CD4-positive, alpha-beta T cell (primary cell): ENCODE results near the gene RPL7A. TPM values are rescaled to one million over a fixed set of nuclear protein-coding genes. Genes with fewer than 3 reads are reported as not detected.

Experiments used
- ATAC-seq: fragments of 200-7000 bp; cut with Tn5 transposase; one replicate; pipeline ENCODE4 v1.10.0; 2022; ENCODE audit warnings: mild to moderate bottlenecking; ENCODE audit not compliant: poor library complexity
- CTCF ChIA-PET: fragments of 350-600 bp; sonication (Branson Sonifier 250); formaldehyde crosslinking; loops from one replicate; lab custom pipeline; 2021; ENCODE audit warnings: antibody characterized with exemption, inconsistent platforms; lab: Charles Lee
- POLR2A ChIA-PET: fragments of 350-600 bp; sonication (Branson Sonifier 250); formaldehyde crosslinking; loops from one replicate; lab custom pipeline; 2021; ENCODE audit warnings: antibody characterized with exemption, inconsistent platforms; lab: Charles Lee
- DNase-seq, 14 experiments: peaks; one replicate each; pipeline ENCODE4 v3.0.0-alpha.2; 2013 to 2020; ENCODE audit warnings: mixed read lengths in 2 of 14
- H3K27ac ChIP-seq, 2 donors: one replicate each; pipeline versions ENCODE4 v1.5.1 to v1.7.0; 2013; ENCODE audit warnings: low read length in 2 of 2, low read depth in 1 of 2, mild to moderate bottlenecking in 1 of 2
- H3K27me3 ChIP-seq, 2 experiments: 1 replicate in 1 of 2; 2 replicates in 1 of 2; pipeline versions ENCODE4 v1.6.1 to v1.7.0; 2013; ENCODE audit warnings: low read length in 2 of 2, control low read depth in 1 of 2, mild to moderate bottlenecking in 1 of 2, moderate library complexity in 1 of 2; ENCODE audit not compliant: insufficient read depth in 2 of 2, control insufficient read depth in 1 of 2
- H3K36me3 ChIP-seq: one replicate; pipeline ENCODE4 v1.6.1; 2013; ENCODE audit warnings: low read length, control low read depth; ENCODE audit not compliant: insufficient read depth
- H3K4me1 ChIP-seq: one replicate; pipeline ENCODE4 v1.6.1; 2013; ENCODE audit warnings: low read length, control low read depth; ENCODE audit not compliant: insufficient read depth
- H3K4me3 ChIP-seq: one replicate; pipeline ENCODE4 v1.5.1; 2013; ENCODE audit warnings: mild to moderate bottlenecking, low read length, moderate library complexity
- H3K9me3 ChIP-seq, 2 experiments: 1 replicate in 1 of 2; 2 replicates in 1 of 2; pipeline versions ENCODE4 v1.6.1 to v1.7.0; 2013; ENCODE audit warnings: low read length in 2 of 2, mild to moderate bottlenecking in 2 of 2, control low read depth in 1 of 2, moderate library complexity in 1 of 2; ENCODE audit not compliant: control insufficient read depth in 1 of 2, insufficient read depth in 1 of 2
- H3K27ac Mint-ChIP-seq: one replicate; pipeline ENCODE4 v1.8.0; 2020; ENCODE audit warnings: mixed read lengths
- H3K27me3 Mint-ChIP-seq: one replicate; pipeline ENCODE4 v1.8.0; 2021; ENCODE audit warnings: mixed read lengths
- H3K36me3 Mint-ChIP-seq: one replicate; pipeline ENCODE4 v1.8.0; 2021; ENCODE audit warnings: low read depth, mixed read lengths
- H3K4me1 Mint-ChIP-seq: one replicate; pipeline ENCODE4 v1.8.0; 2021; ENCODE audit warnings: low read depth, mixed read lengths
- H3K4me3 Mint-ChIP-seq: one replicate; pipeline ENCODE4 v1.8.0; 2020; ENCODE audit warnings: mild to moderate bottlenecking, mixed read lengths
- H3K9me3 Mint-ChIP-seq: one replicate; pipeline ENCODE4 v1.8.0; 2020; ENCODE audit warnings: mixed read lengths
- CTCF ChIP-seq: fragments of 200-600 bp; IDR thresholded peaks from one replicate; pipeline ENCODE4 v1.8.0; 2022; ENCODE audit warnings: antibody characterized with exemption, mild to moderate bottlenecking
- intact Hi-C, 2 experiments: fragments of 100-400 bp; cut with DNase I in 1 of 2; cut with micrococcal nuclease in 1 of 2; formaldehyde crosslinking; loops; one replicate each; pipeline versions ENCODE4 v1.15.1 to v1.9.0; 2023 to 2025; cut with DNase I, micrococcal nuclease
- total RNA-seq, 174 experiments: library from RNA in 2 of 174; stranded (reverse) in 2 of 174; gene quantifications; one replicate each; pipeline ENCODE4 v1.2.3 and lab custom pipeline; 2021 to 2026

RPL7A gene
- total RNA-seq, 2 experiments from 2014 or later: 2,613 to 2,686 TPM

- Histone ChIP-seq H3K27me3 (no peaks in the 10 kb centered on the region), H3K36me3 (no peaks in the 10 kb centered on the region), H3K27ac (no peak overlapping the region), H3K4me3 (no peak overlapping the region), H3K4me1 (no peaks in the 10 kb centered on the region), H3K9me3 (no peaks in the 10 kb centered on the region)
- Mint-ChIP-seq H3K27ac (no peak overlapping the region), H3K4me1 (no peaks in the 10 kb centered on the region), H3K9me3 (no peaks in the 10 kb centered on the region), H3K36me3 (no peaks in the 10 kb centered on the region), H3K27me3 (no peaks in the 10 kb centered on the region), H3K4me3 (no peak overlapping the region)
- no peak for TF ChIP-seq CTCF
- ATAC-seq (no peak), DNase-seq (peak in 1 of 14 experiments; percentile 16)
- intact Hi-C loops: no loop called here
- ChIA-PET CTCF (no interaction called here), POLR2A (no interaction called here)
Observed at GRCh38 chr9:133303266-133304157, 44.5 kb upstream of the RPL7A start.

DNA sequence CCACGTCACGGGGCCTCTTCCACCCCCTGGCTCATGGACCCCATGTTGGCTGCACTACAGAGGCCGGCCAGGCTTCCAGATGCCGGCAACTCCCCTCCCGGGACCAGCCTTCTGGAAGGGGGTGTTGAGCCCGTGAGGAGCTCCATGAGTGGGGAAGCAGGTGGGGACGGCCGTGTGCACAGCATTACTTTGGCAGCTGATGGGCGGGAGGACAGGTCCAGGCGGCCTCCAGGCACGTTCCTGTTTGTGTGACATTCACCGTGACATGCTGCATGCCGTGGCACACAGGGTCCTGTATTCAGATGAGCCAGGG, 43.9 kb upstream of the RPL7A start:
- Histone ChIP-seq H3K9me3 (no peaks in the 10 kb centered on the region), H3K27me3 (no peaks in the 10 kb centered on the region), H3K36me3 (no peaks in the 10 kb centered on the region), H3K4me3 (no peak overlapping the region), H3K4me1 (no peaks in the 10 kb centered on the region), H3K27ac (no peak overlapping the region)
- no peak for ATAC-seq
- no peak for TF ChIP-seq CTCF
- Mint-ChIP-seq H3K36me3 (no peaks in the 10 kb centered on the region), H3K4me1 (no peaks in the 10 kb centered on the region), H3K27me3 (no peaks in the 10 kb centered on the region), H3K9me3 (no peaks in the 10 kb centered on the region), H3K4me3 (no peak overlapping the region), H3K27ac (no peak overlapping the region)
- POLR2A ChIA-PET: no interaction called here
- CTCF ChIA-PET: no interaction called here
- DNase-seq: no peak
- intact Hi-C loops: no loop called here

- no peak for ATAC-seq
- H3K27me3 ChIP-seq: no peaks in the 10 kb centered on the region
- no peaks in the 10 kb centered on the region for H3K9me3 Mint-ChIP-seq
Observed at GRCh38 chr9:133304477-133305377, 43.3 kb upstream of the RPL7A start.

More at GRCh38 chr9:133304477-133305377, 43.3 kb upstream of the RPL7A start:
- Histone ChIP-seq H3K36me3 (no peaks in the 10 kb centered on the region), H3K9me3 (no peaks in the 10 kb centered on the region), H3K4me1 (no peaks in the 10 kb centered on the region), H3K27ac (no peak overlapping the region), H3K4me3 (no peak overlapping the region)
- Mint-ChIP-seq H3K36me3 (no peaks in the 10 kb centered on the region), H3K4me3 (no peak overlapping the region), H3K4me1 (no peaks in the 10 kb centered on the region), H3K27me3 (no peaks in the 10 kb centered on the region), H3K27ac (no peak overlapping the region)
- ChIA-PET POLR2A (no interaction called here), CTCF (no interaction called here)
- peak in 1 of 14 experiments; percentile 29 for DNase-seq
- intact Hi-C loops: no loop called here
- no peak for TF ChIP-seq CTCF
